H1 (cell line): ENCODE data around the gene CPSF7. TPM values are rescaled to one million over a fixed set of nuclear protein-coding genes. Genes with fewer than 3 reads are reported as not detected.

Experiments
- CTCF ChIA-PET: fragments of 300-600 bp; sonication (Branson Sonifier 250); formaldehyde crosslinking; loops from one replicate; lab custom pipeline; 2021; ENCODE audit not compliant: partially characterized antibody; lab: Charles Lee
- POLR2A ChIA-PET: fragments of 300-600 bp; sonication (Branson Sonifier 250); formaldehyde crosslinking; loops from one replicate; lab custom pipeline; 2021; ENCODE audit warnings: inconsistent platforms; ENCODE audit not compliant: partially characterized antibody; lab: Charles Lee
- DNase-seq, 2 experiments: peaks; one replicate each; pipeline versions ENCODE4 v3.0.0 to v3.0.0-alpha.2; 2010 to 2022; ENCODE audit warnings: low spot score in 2 of 2, low read depth in 1 of 2, mixed read lengths in 1 of 2
- FAIRE-seq: peaks from 2 replicates; lab custom pipeline; 2011; peaks lifted over from hg19 to GRCh38; lab: Jason Lieb, UNC
- H2AFZ ChIP-seq: 2 replicates; pipeline ENCODE4 v1.8.1; 2012; ENCODE audit warnings: low read length, inconsistent platforms
- H2AK5ac ChIP-seq: 2 replicates; pipeline ENCODE4 v1.6.1; 2013; ENCODE audit warnings: low read depth, low read length
- H2BK120ac ChIP-seq: replicated peaks from 2 replicates; pipeline ENCODE3; 2013; ENCODE audit warnings: low read depth, low read length, inconsistent platforms
- H2BK12ac ChIP-seq: 2 replicates; pipeline ENCODE4 v1.6.1; 2013; ENCODE audit warnings: low read depth, low read length
- H2BK15ac ChIP-seq: 2 replicates; pipeline ENCODE4 v1.6.1; 2013; ENCODE audit warnings: low read length
- H2BK20ac ChIP-seq: 2 replicates; pipeline ENCODE4 v1.6.1; 2013; ENCODE audit warnings: low read length
- H2BK5ac ChIP-seq: 2 replicates; pipeline ENCODE4 v1.6.1; 2013; ENCODE audit warnings: low read depth, low read length
- H3K14ac ChIP-seq: 2 replicates; pipeline ENCODE4 v1.6.1; 2013; ENCODE audit warnings: inconsistent platforms; ENCODE audit not compliant: insufficient read length
- H3K18ac ChIP-seq: 2 replicates; pipeline ENCODE4 v1.6.1; 2013; ENCODE audit warnings: low read length; ENCODE audit errors: extremely low read depth
- H3K23ac ChIP-seq: 2 replicates; pipeline ENCODE4 v1.6.1; 2013; ENCODE audit warnings: inconsistent platforms; ENCODE audit not compliant: insufficient read length
- H3K23me2 ChIP-seq: 2 replicates; pipeline ENCODE4 v1.6.1; 2013; ENCODE audit warnings: low read depth, low read length
- H3K27ac ChIP-seq: 2 replicates; pipeline ENCODE4 v1.6.1; 2011; ENCODE audit warnings: low read depth, low read length, inconsistent platforms
- H3K27me3 ChIP-seq, 4 experiments: replicated peaks in 1 of 4; 1 replicate in 1 of 4; 2 replicates in 3 of 4; pipeline versions ENCODE4 v1.6.1 to v1.8.1; 2011 to 2013; ENCODE audit warnings: low read length in 3 of 4, mild to moderate bottlenecking in 3 of 4, inconsistent platforms in 2 of 4, mixed read lengths in 2 of 4, moderate library complexity in 1 of 4; ENCODE audit not compliant: control insufficient read depth in 3 of 4, insufficient read depth in 3 of 4; ENCODE audit errors: extremely low read depth in 1 of 4
- H3K36me3 ChIP-seq, 4 experiments: 2 replicates each; pipeline versions ENCODE4 v1.6.1 to v1.8.1; 2011 to 2013; ENCODE audit warnings: mild to moderate bottlenecking in 4 of 4, low read length in 3 of 4, moderate library complexity in 2 of 4, control low read depth in 1 of 4, inconsistent platforms in 1 of 4; ENCODE audit not compliant: insufficient read depth in 4 of 4, control insufficient read depth in 2 of 4
- H3K4ac ChIP-seq: replicated peaks from 2 replicates; pipeline ENCODE3; 2013; ENCODE audit warnings: low read length, low read depth, mixed read lengths, inconsistent platforms; ENCODE audit not compliant: insufficient read length
- H3K4me1 ChIP-seq, 4 experiments: replicated peaks in 1 of 4; 1 replicate in 1 of 4; 2 replicates in 3 of 4; pipeline versions ENCODE4 v1.6.1 to v1.8.1; 2011 to 2013; ENCODE audit warnings: low read length in 3 of 4, inconsistent platforms in 2 of 4, mixed read lengths in 1 of 4; ENCODE audit not compliant: insufficient read depth in 4 of 4, control insufficient read depth in 3 of 4
- H3K4me2 ChIP-seq, 2 experiments: 2 replicates each; pipeline versions ENCODE4 v1.6.1 to v1.8.1; 2011 to 2013; ENCODE audit warnings: low read depth in 2 of 2, low read length in 2 of 2, control low read depth in 1 of 2, inconsistent platforms in 1 of 2, mild to moderate bottlenecking in 1 of 2; ENCODE audit not compliant: insufficient read depth in 1 of 2
- H3K4me3 ChIP-seq, 4 experiments: fragments of 200-600, 300-600 bp in 1 of 4; sonication (generic), shearing (Covaris generic), sonication (Bioruptor Twin) in 1 of 4; 2 replicates each; pipeline versions ENCODE4 v1.5.1 to v1.8.1; 2011 to 2016; ENCODE audit warnings: low read length in 4 of 4, low read depth in 3 of 4, control low read depth in 2 of 4, inconsistent platforms in 2 of 4, mild to moderate bottlenecking in 2 of 4, mixed read lengths in 1 of 4, moderate library complexity in 1 of 4; ENCODE audit not compliant: insufficient read depth in 2 of 4; ENCODE audit errors: extremely low read depth in 1 of 4
- H3K56ac ChIP-seq: replicated peaks from 2 replicates; pipeline ENCODE3; 2013; ENCODE audit warnings: low read depth, mild to moderate bottlenecking, mixed read lengths, low read length, inconsistent platforms; ENCODE audit not compliant: insufficient read length
- H3K79me1 ChIP-seq: 2 replicates; pipeline ENCODE4 v1.6.1; 2013; ENCODE audit warnings: low read depth, low read length, control low read depth
- H3K79me2 ChIP-seq, 2 experiments: 2 replicates each; pipeline versions ENCODE4 v1.6.1 to v1.8.1; 2012 to 2013; ENCODE audit warnings: low read length in 2 of 2, mild to moderate bottlenecking in 2 of 2, inconsistent platforms in 1 of 2; ENCODE audit not compliant: insufficient read depth in 2 of 2, control insufficient read depth in 1 of 2
- H3K9ac ChIP-seq, 4 experiments: replicated peaks in 1 of 4; 1 replicate in 1 of 4; 2 replicates in 3 of 4; pipeline versions ENCODE4 v1.6.1 to v1.8.1; 2011 to 2013; ENCODE audit warnings: low read depth in 3 of 4, low read length in 3 of 4, control low read depth in 2 of 4, mild to moderate bottlenecking in 2 of 4, moderate library complexity in 2 of 4, inconsistent platforms in 1 of 4; ENCODE audit errors: extremely low read depth in 1 of 4
- H3K9me3 ChIP-seq, 2 experiments: 2 replicates each; pipeline versions ENCODE4 v1.6.1 to v1.8.1; 2012 to 2013; ENCODE audit warnings: mild to moderate bottlenecking in 2 of 2, moderate library complexity in 2 of 2, control low read depth in 1 of 2, inconsistent platforms in 1 of 2, low read depth in 1 of 2, low read length in 1 of 2, mixed read lengths in 1 of 2; ENCODE audit not compliant: insufficient read depth in 2 of 2
- H4K20me1 ChIP-seq, 2 experiments: replicated peaks in 1 of 2; 2 replicates each; pipeline versions ENCODE3 to v1.8.1; 2011 to 2013; ENCODE audit warnings: inconsistent platforms in 2 of 2, low read length in 2 of 2, mild to moderate bottlenecking in 1 of 2; ENCODE audit not compliant: insufficient read depth in 2 of 2, control insufficient read depth in 1 of 2
- H4K5ac ChIP-seq: 2 replicates; pipeline ENCODE4 v1.6.1; 2013; ENCODE audit warnings: low read length, low read depth, mixed read lengths, inconsistent platforms; ENCODE audit not compliant: insufficient read length
- H4K8ac ChIP-seq: 2 replicates; pipeline ENCODE4 v1.8.0; 2013; ENCODE audit warnings: mild to moderate bottlenecking, moderate library complexity, low read length, inconsistent platforms; ENCODE audit not compliant: insufficient read depth; ENCODE audit errors: extremely low read depth
- H4K91ac ChIP-seq: replicated peaks from 2 replicates; pipeline ENCODE3; 2013; ENCODE audit warnings: low read length, mixed read lengths, inconsistent platforms; ENCODE audit not compliant: insufficient read length
- CBX5 ChIP-seq: fragments of 300-800, 300-1000 bp; sonication (generic); IDR thresholded peaks from 2 replicates; pipeline ENCODE4 v1.7.1; 2016; ENCODE audit warnings: antibody characterized with exemption, low read length, low read depth
- KDM1A ChIP-seq: fragments of 200-600, 300-600 bp; sonication (generic); IDR thresholded peaks from 2 replicates; pipeline ENCODE4 v1.7.1; 2016; ENCODE audit warnings: mild to moderate bottlenecking, low read length, borderline replicate concordance
- NANOG ChIP-seq: IDR thresholded peaks from 2 replicates; pipeline ENCODE4 v1.6.1; 2011; ENCODE audit warnings: low read length, low read depth, mild to moderate bottlenecking, inconsistent platforms; ENCODE audit not compliant: insufficient read depth, poor library complexity, severe bottlenecking
- POLR2AphosphoS5 ChIP-seq: IDR thresholded peaks from 2 replicates; pipeline ENCODE4 v1.6.1; 2011; ENCODE audit warnings: low read depth, low read length
- RAD21 ChIP-seq, 2 experiments: IDR thresholded peaks in 1 of 2; conservative IDR thresholded peaks in 1 of 2; 2 replicates each; pipeline ENCODE4 v1.6.1; 2011; ENCODE audit warnings: low read depth in 2 of 2, low read length in 2 of 2, improper control_type of control experiment in 1 of 2, inconsistent platforms in 1 of 2, mild to moderate bottlenecking in 1 of 2, moderate library complexity in 1 of 2
- RBBP5 ChIP-seq: IDR thresholded peaks from 2 replicates; pipeline ENCODE4 v1.7.1; 2012; ENCODE audit warnings: low read depth, mild to moderate bottlenecking, inconsistent platforms, low read length, moderate library complexity, borderline replicate concordance
- RFX5 ChIP-seq: IDR thresholded peaks from 2 replicates; pipeline ENCODE4 v1.6.1; 2011; ENCODE audit warnings: low read depth, low read length, improper control_type of control experiment, borderline replicate concordance
- RNF2 ChIP-seq: fragments of 200-900, 300-1000 bp; sonication (generic); IDR thresholded peaks from 2 replicates; pipeline ENCODE4 v1.7.1; 2016; ENCODE audit warnings: borderline replicate concordance, low read depth, mild to moderate bottlenecking, antibody characterized with exemption, low read length; ENCODE audit not compliant: poor library complexity, severe bottlenecking; ENCODE audit errors: missing control alignments
- SIRT6 ChIP-seq: IDR thresholded peaks from one replicate; pipeline ENCODE4 v1.7.1; 2012; ENCODE audit warnings: low read length, inconsistent platforms
- SIX5 ChIP-seq: IDR thresholded peaks from 2 replicates; pipeline ENCODE4 v1.6.1; 2011; ENCODE audit warnings: mild to moderate bottlenecking, low read depth, low read length
- TAF1 ChIP-seq: IDR thresholded peaks from 2 replicates; pipeline ENCODE4 v1.6.1; 2011; ENCODE audit warnings: mild to moderate bottlenecking, low read depth, low read length
- YY1 ChIP-seq: IDR thresholded peaks from 2 replicates; pipeline ENCODE4 v1.6.1; 2011; ENCODE audit warnings: low read depth, mild to moderate bottlenecking, low read length
- ZNF274 ChIP-seq: IDR thresholded peaks from 2 replicates; pipeline ENCODE4 v1.7.0; 2012; ENCODE audit warnings: low read length, borderline replicate concordance; ENCODE audit errors: extremely low read depth
- WGBS, 2 experiments: shearing (Covaris generic) in 1 of 2; methylation state at CpG; one replicate each; pipeline versions ENCODE4 v1.1.6 to v1.1.7; 2013 to 2015; ENCODE audit warnings: low lambda C conversion rate in 2 of 2, mixed read lengths in 2 of 2, inconsistent platforms in 1 of 2, low coverage in 1 of 2, missing lambda C conversion rate in 1 of 2; ENCODE audit not compliant: insufficient replicate concordance in 2 of 2, insufficient coverage in 1 of 2, insufficient read length in 1 of 2; ENCODE audit errors: extremely low coverage in 1 of 2, missing lambda C conversion rate in 1 of 2; 5-methylcytosine and 5-hydroxymethylcytosine counted together
- polyA plus RNA-seq, 7 experiments: library from polyadenylated mRNA; depleted of rRNA in 3 of 7; stranded (reverse) in 5 of 7; unstranded in 2 of 7; fragments of >200 nt in 5 of 7; fragments of 200-250 nt in 2 of 7; gene quantifications; 1 replicate in 5 of 7; 2 replicates in 1 of 7; 4 replicates in 1 of 7; pipeline versions ENCODE4 v1.2.1 to v1.2.3, GENCODE V29; 2011 to 2013; ENCODE audit warnings: missing spikeins in 2 of 7, mixed read lengths in 2 of 7
- total RNA-seq: library from RNA; stranded (reverse); fragmentation: NEBNext Ultra II Directional; extraction: Animal tissue kit (Norgen Biotek cat#: 25700); gene quantifications from 2 replicates; pipeline ENCODE4 v1.2.1, GENCODE V29; 2021

CPSF7 gene
- total and polyA plus RNA-seq, 2 of the 8 experiments (the other 6 are each of a cell fraction or from before 2014, with no cell fraction given): 95.9 to 122 TPM

DNA sequence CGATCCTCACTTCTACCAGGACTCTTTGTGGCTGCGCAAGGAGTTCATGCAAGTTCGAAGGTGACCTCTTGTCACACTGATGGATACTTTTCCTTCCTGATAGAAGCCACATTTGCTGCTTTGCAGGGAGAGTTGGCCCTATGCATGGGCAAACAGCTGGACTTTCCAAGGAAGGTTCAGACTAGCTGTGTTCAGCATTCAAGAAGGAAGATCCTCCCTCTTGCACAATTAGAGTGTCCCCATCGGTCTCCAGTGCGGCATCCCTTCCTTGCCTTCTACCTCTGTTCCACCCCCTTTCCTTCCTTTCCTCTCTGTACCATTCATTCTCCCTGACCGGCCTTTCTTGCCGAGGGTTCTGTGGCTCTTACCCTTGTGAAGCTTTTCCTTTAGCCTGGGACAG lies 61.1 kb downstream of the CPSF7 start:
- POLR2A ChIA-PET: interaction anchor here (1.1 to 39.7 kb wide), 4 partner anchors 2 to 24 kb away, joined by 3 to 1106 read pairs (median 558); partner anchors contain the start of genes CYB561A3, DDB1, TKFC and TMEM138
- H3K18ac ChIP-seq: no peak overlapping the region

More for the DNA sequence above, 61.1 kb downstream of the CPSF7 start:
- Histone ChIP-seq H3K4me2 (no peak overlapping the region), H4K20me1 (no peaks in the 10 kb centered on the region), H3K23ac (no peak overlapping the region), H3K9me3 (peaks cover 9% of the 10 kb centered on the region in 2 experiments), H3K27me3 (no peaks in the 10 kb centered on the region), H3K4ac (no peak overlapping the region), H2BK15ac (no peak overlapping the region), H3K79me1 (0 out of 2 replicates have a peak, but pooled peaks cover under 1% of the 10 kb centered on the region), H2BK12ac (no peak overlapping the region), H3K14ac (no peak overlapping the region), H4K91ac (no peak overlapping the region), H4K8ac (no peak overlapping the region), H3K36me3 (peaks cover 21 to 80% (median 47%) of the 10 kb centered on the region in 4 experiments), H3K56ac (no peak overlapping the region), H2BK5ac (no peak overlapping the region), H2BK20ac (no peak overlapping the region), H2AK5ac (no peak overlapping the region), H3K4me3 (no peak overlapping the region), H4K5ac (no peak overlapping the region), H3K27ac (no peak overlapping the region), H2BK120ac (no peak overlapping the region), H3K4me1 (no peaks in the 10 kb centered on the region), H3K79me2 (peaks cover 0 to 3% of the 10 kb centered on the region in 2 experiments), H3K9ac (no peak overlapping the region), H3K23me2 (no peaks in the 10 kb centered on the region), H2AFZ (no peak overlapping the region)
- CTCF ChIA-PET: interaction anchor here (1.1 to 22.8 kb wide), 5 partner anchors 13 to 115 kb away, joined by 3 to 255 read pairs (median 10); partner anchors contain the start of genes DDB1, TKFC and TMEM216
- WGBS, 2 experiments: 95% methylated on average over 7 of the region's 7 CpGs; no CpG with 5 or more reads in 1 of the 2 experiments
- TF ChIP-seq KDM1A (no peak), RBBP5 (no peak), RNF2 (no peak), RAD21 (IDR thresholded peaks at IDR 0.05 in 1 of 2, conservative IDR thresholded peaks at IDR 0.05 in 1 of 2; ENCODE audit: low read depth in 2 of 2, low read length in 2 of 2) (no peak), ZNF274 (no peak), RFX5 (no peak), POLR2AphosphoS5 (no peak), SIRT6 (no peak), TAF1 (no peak), CBX5 (no peak), YY1 (no peak), NANOG (no peak), SIX5 (no peak)
- FAIRE-seq (no peak), DNase-seq (no peak)
